NCI-H526 treated with DMSO at 0.1 percent for 48 hours (cell line): ENCODE data around the gene TSFM.

Experiments
- DNase-seq: peaks from one replicate; lab custom pipeline; 2025; lab: John Stamatoyannopoulos, UW

The TSFM gene

DNA sequence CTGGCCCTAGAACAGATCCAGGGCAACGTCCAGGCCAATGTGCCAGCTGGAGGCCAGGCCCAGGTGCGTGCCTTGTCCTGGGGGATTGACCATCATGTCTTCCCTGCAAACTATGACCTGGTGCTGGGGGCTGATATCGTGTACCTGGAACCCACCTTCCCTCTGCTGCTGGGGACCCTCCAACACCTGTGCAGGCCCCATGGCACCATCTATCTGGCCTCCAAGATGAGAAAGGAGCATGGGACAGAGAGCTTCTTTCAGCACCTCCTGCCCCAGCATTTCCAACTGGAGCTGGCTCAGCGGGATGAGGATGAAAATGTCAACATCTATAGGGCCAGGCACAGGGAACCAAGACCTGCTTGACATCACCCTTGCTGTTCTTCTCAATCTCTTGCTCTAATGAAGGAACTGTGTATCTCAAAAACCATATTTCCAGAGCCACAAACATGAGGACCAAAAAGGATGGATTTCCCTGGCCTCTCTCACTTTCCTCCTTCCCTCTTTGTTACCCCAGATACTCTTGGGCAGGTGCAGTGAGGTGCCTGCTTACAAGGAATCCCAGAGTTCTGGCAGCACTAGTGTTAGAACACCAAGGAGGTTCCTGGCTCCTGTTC lies 2.2 kb upstream of the TSFM start:
- no peak for DNase-seq

DNA sequence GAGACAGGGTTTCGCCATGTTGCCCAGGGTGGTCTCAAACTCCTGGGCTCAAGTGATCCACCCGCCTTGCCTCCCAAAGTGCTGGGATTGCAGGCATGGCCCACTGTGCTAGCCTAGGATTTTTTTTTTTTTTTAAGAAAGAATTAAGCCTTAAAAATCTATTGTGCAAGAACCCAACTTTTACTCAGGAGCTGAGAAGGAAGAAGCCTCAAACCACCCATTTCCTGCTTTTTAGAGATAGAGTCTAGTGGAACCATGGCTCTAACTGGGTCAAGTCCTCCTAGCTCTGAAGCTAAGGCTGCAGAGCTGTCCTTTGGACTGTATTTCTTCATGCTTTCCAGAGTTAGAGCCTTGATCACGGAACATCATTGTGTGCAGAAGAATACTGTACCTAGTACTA lies 1.3 kb upstream of the TSFM start:
- DNase-seq, result no peak

DNA sequence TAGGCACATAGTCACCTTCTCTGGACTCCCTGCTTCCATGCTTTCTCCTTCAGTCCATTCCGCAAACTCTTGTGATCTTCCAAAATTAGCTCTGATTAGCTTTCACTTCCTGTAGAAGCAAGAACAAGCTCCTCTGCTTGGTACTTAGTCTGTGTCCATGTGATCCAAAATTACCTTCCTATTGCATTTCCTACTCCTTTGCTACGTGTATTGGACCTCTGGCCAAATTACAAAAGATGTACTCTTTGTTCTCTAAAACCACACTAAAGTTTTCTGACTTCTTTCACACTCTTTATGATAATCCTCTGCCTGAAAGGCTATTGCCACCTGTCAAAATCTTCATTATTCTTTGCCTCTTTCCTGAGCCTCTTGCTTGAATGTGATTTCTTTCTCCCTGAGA lies 786 bp upstream of the TSFM start:
- no peak for DNase-seq

DNA sequence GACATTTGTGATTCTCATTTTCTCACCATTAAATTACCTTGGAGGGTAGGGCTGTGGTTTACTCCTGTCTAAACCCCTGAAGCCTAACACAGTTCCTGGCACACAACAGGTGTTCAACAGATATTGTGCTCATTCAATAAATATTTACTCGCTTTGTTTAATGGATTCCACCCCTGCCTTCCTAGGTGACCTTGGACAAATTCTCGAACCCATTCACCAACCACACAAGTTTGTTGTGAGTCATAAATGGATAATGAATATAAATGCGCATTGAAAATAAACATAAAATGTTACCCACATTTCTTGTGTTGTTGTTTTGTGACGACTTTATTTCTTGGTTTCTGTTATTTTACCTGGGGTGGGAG lies 362 bp upstream of the TSFM start:
- DNase-seq, result no peak

DNA sequence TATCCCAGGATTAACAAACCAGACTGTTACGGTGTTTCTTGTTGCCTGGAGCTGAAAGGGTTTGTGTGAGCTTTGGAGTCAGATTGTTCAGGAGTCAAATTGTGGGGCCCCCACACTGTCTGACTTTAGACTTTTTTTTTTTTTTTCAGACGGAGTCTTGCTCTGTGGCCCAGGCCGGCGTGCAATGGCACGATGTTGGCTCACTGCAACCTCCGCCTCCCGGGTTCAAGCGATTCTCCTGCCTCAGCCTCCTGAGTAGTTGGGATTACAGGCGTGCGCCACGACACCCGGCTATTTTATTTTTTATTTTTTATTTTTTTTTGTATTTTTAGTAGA lies 847 bp downstream of the TSFM start:
- DNase-seq, result no peak

DNA sequence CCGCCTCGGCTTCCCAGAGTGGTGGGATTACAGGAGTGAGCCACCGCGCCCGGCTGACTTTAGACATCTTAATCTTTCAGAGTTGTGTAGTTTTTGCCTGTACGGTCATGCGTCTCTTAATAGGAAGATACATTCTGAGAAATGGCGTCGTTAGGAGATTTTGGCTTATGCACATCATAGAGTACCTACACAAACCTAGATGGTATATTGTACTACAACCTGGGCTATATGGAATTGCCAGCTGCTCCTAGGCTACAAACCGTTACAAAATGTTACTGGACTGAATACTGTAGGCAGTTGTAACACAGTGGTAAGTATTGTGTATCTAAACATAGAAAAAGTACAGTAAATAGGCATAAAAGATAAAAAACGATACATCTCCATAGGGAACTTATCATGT lies 1.3 kb downstream of the TSFM start:
- no peak for DNase-seq

DNA sequence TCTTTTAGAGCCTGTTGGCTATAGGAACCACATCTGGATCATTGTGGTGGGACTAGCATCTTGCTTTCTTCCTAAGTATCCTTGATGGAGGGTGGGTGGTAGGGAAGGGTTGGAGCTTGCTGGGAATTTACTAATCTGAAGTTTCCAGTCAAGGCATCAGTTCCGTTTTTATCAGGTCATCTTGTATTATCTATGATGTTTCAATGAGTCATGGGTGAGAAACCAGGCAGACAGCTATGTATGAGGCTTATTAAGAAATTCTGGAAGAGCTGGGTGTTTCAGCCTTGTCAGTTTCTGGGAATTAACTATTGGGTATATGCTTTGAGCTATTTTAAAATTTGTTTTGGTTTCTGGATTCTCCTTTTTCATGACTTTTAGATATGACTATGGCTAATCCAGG lies 11.3 kb downstream of the TSFM start:
- no peak for DNase-seq

DNA sequence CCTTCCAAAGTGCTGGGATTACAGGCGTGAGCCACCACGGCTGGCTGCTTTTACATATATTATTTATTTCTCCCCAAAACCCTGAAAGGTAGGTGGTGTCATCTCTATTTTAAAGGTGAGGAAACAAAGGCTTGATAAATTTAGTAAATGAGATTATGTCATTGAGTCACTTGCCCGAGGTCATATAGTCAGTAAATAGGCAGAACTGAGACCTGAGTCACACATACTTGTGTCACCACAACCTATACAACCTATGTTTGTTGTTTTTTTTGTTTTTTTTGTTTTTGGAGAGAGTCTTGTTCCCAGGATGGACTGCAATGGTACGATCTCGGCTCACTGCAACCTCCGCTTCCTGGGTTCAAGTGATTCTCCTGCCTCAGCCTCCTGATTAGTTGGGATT lies 12.8 kb downstream of the TSFM start:
- DNase-seq, result no peak

DNA sequence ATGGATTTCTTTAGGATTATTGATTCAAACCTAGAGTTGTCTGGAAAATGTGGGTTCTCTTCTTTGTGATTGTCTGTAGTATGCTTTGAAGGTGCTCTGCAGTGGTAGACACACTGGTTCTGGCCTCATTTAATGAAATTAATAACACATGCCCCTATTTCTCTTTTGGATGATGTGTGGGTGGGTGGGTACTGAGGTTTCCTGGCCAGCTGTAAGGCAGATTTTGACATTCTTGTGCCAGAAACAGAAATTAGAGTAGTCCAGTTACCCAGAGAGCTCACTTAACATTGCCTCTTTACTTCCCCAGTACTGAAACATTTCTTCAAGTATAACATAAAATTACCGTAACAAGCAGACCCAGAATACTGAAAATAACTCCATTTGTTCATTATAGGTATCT lies 14.4 kb downstream of the TSFM start:
- no peak for DNase-seq

DNA sequence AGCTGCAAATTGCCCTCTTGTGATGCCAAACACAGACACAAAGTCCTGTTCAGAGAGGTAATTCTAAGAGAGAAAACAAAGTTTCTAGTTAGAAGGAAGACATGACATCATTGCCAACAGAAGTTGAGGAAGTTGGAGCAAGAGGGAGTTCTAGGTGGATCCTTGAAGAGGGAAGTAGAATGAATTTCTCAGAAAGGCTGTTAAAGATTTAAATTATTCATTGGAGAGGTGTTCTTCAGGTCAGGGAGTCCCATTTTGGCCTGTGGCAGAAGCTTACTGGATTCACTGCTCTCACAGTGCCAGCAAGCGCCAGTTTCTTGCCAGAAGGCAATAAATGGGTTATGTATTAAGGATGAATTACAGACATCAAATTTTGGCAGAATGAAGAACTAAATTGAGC lies 15.3 kb downstream of the TSFM start:
- DNase-seq, result no peak

DNA sequence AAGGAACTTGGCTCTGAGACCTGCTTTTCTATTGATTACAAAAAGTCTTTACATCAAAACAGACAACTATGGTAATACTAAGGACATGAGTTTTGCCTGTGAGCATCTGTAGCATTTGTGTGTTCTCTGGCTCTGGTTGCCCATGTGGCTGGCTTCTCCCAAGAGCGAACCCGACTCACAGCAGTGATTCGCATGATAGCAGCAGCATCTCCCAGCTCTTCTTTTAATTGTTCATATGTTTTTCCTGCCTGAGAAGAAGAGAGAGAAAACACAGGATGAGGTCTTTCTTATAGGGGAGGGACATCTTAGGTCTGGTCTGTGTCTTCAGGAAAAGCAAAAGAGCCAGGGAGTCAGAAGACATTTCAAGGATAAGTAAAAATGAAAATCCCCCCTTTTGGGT lies 18.4 kb downstream of the TSFM start:
- DNase-seq, result no peak

DNA sequence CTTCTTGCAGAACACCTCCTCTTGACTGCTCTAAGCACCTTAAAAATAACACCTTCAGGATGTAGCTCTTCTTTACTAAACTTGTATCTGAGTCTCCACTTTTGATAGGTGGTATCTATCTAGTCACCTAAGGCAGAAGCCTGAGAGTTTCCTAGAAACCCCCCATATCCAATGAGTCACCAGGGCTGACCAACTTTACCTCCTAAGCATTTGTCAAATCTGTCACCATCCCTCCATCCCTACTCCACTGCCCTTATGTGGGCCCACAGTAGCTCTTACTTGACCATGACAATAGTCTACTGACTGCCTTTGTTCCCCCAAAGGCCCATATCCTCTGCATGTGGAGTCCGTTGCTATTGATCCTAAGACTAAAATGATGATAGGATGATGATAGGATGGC lies 20.0 kb downstream of the TSFM start:
- no peak for DNase-seq

DNA sequence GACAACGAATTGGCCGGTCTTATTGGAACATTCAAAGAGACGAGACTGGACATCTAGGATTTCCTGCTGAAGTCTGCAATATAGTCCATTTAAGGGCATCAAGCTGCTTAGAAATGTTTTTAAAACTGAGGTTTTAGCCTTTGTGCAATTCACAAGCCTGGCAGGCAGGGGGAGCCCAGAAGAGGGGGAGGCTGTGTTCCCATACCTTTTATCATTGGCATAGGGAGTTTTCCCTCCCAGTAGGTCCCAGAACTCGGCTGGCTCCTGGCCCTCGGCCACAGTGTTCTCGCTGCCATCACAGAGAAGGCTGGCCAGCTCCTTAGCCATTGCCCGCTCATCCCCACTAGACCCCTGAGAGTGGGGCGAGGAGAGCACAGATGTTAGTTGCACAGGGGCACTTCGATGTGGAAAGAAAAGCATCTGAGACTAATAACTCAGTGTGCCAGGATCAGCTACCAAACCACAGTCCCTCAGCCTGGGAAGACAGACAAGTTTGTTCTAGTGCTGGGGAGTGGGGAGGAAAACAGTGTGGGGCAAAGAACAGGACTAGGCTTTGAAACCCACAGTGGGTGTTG lies 20.8 kb downstream of the TSFM start:
- DNase-seq, result no peak

DNA sequence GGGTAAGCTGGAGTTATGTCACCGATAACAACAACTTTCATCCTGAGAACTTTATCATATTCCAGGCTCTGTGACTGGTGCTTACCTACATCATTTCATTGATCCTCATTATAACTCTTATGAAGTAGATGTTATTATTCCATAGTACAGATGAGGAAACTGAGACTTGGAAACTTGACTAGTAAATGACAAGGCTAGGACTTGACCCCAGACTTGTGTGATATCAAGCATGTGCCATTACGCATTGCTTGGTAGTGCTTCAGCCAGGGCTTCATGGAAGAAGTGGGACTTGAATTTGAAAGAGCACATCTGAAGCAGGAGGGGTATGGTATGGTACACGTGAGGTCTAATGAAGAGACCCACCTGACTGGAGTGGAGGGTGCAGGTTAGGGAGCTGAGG lies 24.1 kb downstream of the TSFM start:
- DNase-seq, result no peak

DNA sequence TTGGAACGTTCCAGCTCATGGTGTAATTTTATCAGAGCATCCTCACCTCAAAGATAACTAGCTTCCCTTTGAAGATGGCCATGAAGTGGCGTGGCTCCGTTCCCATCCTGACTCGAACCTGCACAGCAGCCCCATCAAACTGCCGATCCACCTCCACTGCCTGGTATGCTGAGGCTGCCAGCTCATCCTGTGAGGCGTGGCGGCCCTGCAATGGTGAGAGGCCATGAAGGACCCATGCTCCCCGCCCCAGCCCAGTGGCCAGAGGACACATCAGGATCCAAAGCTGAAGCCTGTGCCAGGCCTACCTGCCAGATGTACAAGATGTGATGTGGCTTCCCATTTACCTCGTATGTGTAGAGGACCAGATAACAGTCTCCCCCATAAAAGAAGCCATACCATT lies 24.7 kb downstream of the TSFM start:
- DNase-seq, result no peak

DNA sequence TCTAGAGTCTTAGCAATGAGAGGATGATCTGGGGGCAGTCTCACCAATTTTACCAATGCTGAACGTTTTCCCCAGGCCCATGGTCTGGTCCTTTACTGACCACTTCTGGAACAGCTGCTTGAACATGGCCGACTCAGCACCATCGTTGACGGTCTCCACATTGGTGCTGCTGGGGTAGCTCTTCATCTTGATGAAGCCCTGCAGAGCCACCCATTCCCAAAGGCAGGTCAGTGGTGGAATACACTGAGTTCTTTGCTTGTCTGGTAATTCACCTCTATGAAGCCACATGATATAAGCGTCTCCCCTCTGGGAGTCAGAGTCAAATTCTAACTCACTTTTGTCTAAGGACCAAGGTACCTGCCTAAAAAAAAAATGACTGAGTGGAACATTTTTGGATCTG lies 25.8 kb downstream of the TSFM start:
- DNase-seq, result no peak

DNA sequence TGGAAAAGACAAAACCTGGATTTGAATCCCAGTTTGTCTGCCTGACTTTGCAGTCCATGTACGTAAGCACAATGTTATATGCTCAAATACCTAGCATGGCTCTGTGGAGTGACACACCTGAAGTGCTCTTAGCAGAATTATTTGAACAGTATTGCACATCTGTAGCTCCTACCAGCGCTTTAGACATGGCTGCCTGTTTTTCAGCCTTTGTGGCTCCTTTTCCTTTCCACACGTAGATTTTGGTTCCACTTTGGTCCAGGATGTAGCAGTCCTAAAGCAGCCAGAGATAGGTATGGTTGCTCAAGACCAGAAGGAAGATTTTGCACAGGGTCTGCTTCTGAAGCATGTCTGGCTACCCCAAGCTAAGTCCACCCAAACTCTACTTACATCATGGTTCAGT lies 26.8 kb downstream of the TSFM start:
- DNase-seq, result no peak

DNA sequence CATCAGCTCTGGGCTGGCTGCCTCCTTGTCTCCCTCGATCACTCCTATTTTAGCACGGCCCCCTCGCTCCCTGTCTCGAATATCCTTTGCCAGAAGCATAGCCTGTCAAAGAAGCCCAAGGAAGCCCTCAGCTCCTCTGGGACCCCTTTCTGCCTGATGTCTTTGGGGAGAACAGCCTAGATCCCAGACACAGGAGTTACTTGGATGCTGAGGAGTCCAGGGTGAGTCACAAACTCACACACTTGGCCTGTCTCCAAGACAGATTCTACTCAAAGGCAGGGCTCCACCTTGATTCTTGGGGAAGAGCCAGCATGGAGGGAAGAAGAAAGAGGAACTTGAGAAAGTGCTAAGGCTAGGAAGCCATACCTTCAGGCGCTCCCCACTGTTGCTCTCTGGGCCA lies 27.9 kb downstream of the TSFM start:
- DNase-seq, result no peak

DNA sequence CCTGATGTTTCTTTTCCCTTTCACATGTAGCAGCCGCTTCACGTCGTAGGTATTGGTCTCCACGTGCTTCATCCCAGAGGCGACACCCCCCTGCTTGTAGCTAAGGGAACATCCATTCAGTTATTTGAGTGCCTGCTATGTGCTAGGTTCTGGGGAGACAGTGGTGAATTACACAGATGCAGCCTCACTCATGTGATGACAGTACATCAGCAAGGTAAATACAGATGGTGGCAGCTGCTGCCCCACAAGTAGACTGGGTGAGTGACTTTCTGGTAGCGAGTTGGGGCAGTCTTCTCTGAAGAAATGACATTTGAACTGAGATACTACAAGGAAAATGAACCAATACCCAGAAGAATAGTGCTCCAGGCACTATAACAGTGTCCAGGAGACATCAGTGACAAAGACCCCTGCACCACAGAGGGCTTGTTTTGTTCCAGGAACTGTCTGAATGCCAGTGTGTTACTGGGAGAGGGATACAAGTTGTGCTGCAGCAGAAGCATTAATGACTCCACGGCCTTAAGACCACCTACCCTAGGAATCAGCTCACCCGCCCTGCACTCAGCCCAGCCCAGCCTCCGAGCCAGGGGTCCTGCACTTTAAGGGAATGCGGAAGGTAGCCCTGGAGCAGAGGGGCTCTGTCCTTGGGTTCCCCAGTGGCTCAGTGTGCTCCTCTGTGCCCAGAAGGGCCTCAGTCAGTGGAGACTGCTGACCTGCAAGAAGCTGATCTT lies 28.6 kb downstream of the TSFM start:
- no peak for DNase-seq

DNA sequence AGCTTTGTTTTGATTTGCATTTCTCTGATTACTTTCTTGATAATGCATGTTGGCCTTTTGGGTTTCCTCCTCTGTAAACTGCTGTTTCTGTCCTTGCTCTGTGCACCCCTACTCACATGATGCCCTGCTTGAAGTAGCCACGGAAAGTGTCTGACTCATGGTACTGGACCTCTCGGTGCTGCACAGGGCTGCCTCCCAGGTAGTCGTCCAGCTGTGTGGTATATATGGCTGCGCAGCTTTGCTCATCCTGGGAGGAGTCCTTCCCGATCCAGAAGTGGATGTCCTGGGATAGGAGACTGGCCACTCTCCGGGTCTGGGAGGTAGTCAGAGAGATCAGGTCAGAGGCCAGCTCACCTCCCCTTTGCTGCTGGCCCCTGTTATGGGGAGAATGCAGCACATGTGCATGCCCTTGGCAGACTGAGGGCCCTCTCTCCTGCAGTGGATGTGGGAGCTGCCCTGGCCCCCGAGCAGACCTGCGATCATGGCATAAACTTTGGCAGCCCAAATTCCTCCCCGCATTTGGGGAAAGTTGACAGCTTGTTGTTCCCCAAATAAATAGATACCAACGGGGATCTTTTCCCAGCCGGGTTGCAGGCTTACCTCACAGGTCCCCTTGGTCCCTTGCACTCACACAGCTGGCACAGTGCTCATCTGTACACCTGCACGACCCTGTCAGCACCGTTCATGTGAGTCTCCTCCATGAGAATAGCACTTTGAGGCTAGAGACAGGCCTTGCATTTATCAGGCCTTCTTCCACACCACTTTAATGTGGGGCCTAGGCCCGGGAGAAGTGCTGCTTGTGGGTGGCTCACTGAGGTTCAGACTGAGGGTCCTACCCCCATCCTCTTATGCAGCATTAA lies 30.8 kb downstream of the TSFM start:
- no peak for DNase-seq

DNA sequence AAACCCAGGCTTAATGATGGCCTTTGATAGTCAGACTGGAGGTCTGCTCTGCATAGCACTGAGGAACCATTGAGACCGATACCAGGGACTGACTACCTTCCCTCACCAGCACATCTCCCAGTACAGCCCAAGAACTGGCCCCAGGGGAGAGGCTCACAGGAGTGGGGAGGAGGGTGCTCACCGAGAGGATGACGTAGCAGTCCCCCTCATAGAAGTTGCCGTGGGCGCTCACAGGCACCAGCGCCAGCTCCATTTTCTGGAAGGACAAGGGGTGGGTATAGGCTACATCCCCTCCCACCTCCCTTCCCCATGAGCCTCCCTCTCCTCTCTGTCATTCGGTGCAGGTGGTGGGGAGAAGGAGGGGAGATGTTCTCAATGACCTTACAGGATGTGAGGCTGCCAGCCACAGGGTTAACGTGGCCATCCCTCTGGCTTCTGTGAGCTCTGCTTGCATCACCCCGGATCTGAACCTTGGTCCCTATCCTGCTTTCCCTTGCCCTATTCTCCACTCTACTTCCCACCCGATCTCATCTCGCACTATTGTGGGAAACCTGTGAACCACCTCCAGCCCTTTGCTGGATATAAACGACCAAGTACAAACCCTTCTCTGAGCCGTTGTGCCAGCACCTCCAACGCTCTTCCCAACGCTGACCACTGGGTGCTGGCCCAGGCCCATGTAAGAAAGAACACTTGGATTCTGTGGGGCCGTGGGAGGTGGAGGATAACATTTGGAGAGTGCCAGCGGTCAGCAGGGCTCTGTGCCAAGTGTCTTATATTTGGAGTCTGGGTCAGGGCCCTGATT lies 31.6 kb downstream of the TSFM start:
- no peak for DNase-seq
